Measurements from ENCODE around the gene BCL2A1.

BCL2A1 gene

DNA sequence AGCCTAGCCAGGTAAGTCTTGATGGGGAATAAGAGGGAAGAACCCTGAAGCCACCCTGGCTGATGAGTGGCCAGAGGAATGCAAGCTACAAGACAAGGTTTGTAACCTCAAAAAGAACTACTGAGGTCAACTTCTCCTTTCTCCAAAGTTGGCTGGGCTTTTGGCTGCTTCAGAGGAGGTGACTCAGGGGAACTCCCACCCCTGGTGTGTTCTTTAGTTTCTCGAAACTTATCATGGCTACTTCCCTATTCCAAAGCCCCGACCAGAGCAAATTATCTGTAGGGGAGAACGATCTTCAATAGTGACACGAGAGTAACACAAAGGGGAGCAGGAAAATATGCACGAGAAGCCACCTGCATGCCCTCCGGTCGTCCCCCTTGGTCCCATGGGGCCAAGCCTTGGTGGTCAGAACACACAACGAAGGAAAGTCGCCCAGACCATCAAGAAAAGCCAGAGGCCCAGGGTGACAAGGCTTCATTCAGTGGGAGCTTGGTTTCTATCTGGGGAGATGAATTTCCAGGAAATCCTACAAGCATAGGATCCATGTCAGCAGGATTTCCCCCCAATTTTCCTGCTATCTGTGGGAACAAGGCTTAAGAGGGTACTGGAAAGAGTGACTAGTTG, 6.5 kb upstream of the BCL2A1 start:
- Histone ChIP-seq H3K4me3 (no peak overlapping the region), H3K27ac (peak overlapping the region; percentile 52 to 61)
- DNase-seq (ENCODE audit: low spot score): no peak
- TF ChIP-seq, protein P1, sequence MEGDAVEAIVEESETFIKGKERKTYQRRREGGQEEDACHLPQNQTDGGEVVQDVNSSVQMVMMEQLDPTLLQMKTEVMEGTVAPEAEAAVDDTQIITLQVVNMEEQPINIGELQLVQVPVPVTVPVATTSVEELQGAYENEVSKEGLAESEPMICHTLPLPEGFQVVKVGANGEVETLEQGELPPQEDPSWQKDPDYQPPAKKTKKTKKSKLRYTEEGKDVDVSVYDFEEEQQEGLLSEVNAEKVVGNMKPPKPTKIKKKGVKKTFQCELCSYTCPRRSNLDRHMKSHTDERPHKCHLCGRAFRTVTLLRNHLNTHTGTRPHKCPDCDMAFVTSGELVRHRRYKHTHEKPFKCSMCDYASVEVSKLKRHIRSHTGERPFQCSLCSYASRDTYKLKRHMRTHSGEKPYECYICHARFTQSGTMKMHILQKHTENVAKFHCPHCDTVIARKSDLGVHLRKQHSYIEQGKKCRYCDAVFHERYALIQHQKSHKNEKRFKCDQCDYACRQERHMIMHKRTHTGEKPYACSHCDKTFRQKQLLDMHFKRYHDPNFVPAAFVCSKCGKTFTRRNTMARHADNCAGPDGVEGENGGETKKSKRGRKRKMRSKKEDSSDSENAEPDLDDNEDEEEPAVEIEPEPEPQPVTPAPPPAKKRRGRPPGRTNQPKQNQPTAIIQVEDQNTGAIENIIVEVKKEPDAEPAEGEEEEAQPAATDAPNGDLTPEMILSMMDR (IDR thresholded peaks at IDR 0.05): no peak

DNA sequence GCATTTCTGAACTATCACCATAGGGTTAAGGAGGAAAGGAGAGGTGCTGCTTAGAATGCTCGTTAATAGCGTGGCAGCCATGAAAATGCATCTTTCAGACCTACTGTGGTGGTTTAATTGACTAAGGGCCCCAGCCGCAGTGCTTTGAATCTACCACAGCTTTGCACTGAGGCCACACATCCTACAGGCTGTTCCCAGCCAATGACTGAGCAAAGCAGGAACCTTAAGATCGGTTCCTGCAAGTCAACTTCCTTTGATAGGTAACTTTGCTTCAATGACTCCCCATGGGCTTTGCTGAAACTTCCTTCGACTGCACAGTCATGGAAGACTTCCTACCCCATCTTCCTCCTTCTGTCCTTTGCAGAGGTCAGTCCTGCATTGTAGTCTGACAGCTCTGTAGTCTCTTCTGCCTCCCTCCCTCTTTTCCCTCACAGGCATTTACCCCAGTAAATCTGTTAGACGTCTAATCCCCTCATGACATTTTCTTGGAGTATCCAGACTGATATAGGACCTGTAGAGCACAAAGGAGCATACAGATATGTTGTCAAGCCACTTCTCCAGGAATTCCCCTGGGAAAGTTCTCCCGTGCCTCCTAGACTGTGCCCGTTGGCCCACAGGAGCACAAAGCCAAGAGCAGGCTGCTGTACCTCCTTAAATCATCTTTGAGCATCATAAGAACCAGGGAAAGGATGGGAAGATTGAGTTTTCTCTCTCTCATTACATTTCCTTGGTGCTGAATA, 2.6 kb upstream of the BCL2A1 start:
- Histone ChIP-seq H3K4me3 (no peak overlapping the region), H3K27ac (no peak overlapping the region)
- TF ChIP-seq, protein P1 (IDR thresholded peaks at IDR 0.05): no peak
- no peak for DNase-seq (ENCODE audit: low spot score)

DNA sequence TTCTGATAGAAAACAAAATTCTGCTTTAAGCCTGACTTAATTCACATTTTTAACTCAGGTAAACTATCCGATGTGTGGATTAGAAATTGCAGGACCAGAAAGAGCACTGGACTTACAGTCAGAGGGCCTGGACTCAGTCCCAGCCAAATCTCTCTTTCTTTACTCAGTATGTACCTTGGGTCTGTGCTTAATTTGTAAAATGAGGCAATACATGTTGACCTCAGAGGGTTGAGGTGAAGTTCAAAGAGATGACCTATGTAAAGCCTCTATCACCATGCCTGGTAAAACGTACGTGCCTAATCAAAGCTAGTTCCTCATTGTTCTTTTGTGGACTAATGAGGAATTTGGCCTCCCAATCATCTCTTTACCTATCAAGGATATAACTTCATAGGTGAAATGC, 1.9 kb upstream of the BCL2A1 start:
- Histone ChIP-seq H3K27ac (no peak overlapping the region), H3K4me3 (no peak overlapping the region)
- no peak for DNase-seq (ENCODE audit: low spot score)
- TF ChIP-seq, protein P1 (IDR thresholded peaks at IDR 0.05): no peak

DNA sequence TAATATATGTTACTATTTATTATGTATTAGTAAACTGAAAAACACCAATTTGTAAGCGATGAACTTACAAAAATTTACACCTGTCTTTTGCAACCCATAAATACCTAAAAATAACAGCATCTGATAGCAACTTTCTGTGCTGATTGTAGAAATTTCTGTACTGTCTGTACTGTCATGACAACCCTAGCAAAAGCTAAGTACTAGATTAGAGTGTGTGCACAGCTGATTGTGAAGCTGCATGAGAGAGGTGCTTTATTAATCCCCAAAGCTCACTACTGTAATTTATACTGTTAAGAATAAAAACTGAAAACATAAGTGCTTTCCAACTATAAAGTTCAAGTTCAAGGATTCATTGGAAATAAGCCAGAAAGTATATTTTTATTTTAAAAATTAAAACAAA, 815 bp downstream of the BCL2A1 start:
- no peak overlapping the region for H3K27ac ChIP-seq
- H3K4me3 ChIP-seq: no peak overlapping the region
- no peak for DNase-seq (ENCODE audit: low spot score)
- TF ChIP-seq, protein P1 (IDR thresholded peaks at IDR 0.05): no peak

DNA sequence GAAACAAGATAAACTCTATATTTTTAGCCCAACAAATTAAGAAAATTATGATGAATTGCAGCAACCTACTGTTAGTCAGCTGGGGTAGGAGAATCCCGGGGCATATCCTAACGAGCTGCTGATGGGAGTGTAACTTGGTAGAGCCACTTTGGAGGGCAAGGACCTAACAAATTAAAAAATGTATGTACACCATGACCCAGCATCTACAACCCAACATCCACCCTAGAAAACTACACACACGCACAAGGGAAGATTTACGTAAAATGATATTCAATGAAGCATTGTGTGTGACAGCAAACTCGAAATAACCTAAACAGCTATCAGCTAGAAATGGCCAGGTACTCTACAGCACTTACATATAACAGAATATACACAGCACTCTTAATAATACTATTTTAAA, 1.9 kb downstream of the BCL2A1 start:
- no peak overlapping the region for H3K27ac ChIP-seq
- TF ChIP-seq, protein P1 (IDR thresholded peaks at IDR 0.05): no peak
- no peak for DNase-seq (ENCODE audit: low spot score)
- no peak overlapping the region for H3K4me3 ChIP-seq

DNA sequence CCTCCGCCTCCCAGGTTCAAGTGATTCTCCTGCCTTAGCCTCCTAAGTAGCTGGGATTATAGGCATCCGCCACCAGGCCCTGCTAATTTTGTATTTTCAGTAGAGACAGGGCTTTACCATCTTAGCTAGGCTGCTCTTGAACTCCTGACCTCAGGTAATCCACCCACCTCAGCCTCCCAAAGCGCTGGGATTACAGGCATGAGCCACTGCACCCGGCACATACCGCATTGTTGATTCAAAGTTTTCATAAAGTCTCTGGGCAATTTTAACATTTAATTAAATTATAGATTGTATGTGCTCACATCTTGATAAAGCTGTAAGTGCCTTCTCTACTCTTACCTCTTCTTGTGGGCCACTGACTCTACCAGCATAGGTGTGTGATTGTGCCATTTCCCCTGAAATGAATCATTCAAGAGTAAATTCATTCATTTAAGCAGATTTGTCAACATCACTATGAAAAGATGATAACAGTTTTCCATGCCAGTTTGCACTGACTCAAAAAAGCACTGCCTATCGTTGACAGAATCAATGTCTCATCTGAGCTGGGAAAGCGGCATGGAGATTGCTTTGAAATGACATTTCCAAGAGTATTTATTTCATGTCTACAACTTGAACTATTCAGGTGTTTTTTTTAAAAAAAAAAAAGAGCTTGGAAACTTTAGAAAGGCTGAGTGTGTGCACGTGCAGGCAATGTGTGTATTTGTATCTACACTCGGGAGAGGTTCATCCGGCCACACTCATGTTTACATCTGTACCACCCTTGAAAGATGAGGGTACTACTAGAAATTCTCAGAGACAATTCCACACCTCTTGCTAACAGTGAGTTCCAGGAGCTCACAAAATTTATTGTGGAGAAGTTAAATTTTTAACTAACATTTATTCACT, 3.5 kb downstream of the BCL2A1 start:
- H3K4me3 ChIP-seq: no peak overlapping the region
- H3K27ac ChIP-seq: no peak overlapping the region
- TF ChIP-seq, protein P1 (IDR thresholded peaks at IDR 0.05): no peak
- DNase-seq (ENCODE audit: low spot score): no peak
